Measurements from ENCODE around the gene RIC8A.

Gene RIC8A

GRCh38 chr11:250274-250673 lies 42.8 kb downstream of the RIC8A start:
- DNase-seq (ENCODE audit: low spot score): no peak

GRCh38 chr11:250740-251299 lies 43.3 kb downstream of the RIC8A start:
- DNase-seq (ENCODE audit: low spot score): peak; percentile 82

- no peak for DNase-seq (ENCODE audit: low spot score)
Observed at GRCh38 chr11:251550-251949, 44.0 kb downstream of the RIC8A start.

GRCh38 chr11:252666-253065 lies 45.2 kb downstream of the RIC8A start:
- DNase-seq (ENCODE audit: low spot score): no peak

- DNase-seq (ENCODE audit: low spot score): no peak
Observed at GRCh38 chr11:253160-253885, 45.8 kb downstream of the RIC8A start.

- no peak for DNase-seq (ENCODE audit: low spot score)
Observed at GRCh38 chr11:253886-254270, 46.4 kb downstream of the RIC8A start.

GRCh38 chr11:255176-255575 lies 47.7 kb downstream of the RIC8A start:
- no peak for DNase-seq (ENCODE audit: low spot score)

GRCh38 chr11:255816-256215 lies 48.3 kb downstream of the RIC8A start:
- DNase-seq (ENCODE audit: low spot score): no peak

GRCh38 chr11:256952-257737 lies 49.6 kb downstream of the RIC8A start:
- DNase-seq (ENCODE audit: low spot score): no peak

GRCh38 chr11:257766-258493 lies 50.4 kb downstream of the RIC8A start:
- DNase-seq (ENCODE audit: low spot score): no peak

GRCh38 chr11:259413-259812 lies 51.9 kb downstream of the RIC8A start:
- DNase-seq (ENCODE audit: low spot score): no peak

- no peak for DNase-seq (ENCODE audit: low spot score)
Observed at GRCh38 chr11:261624-262023, 54.1 kb downstream of the RIC8A start.

All from iPS-NIHi11 (cell line).